Omental fat pad (tissue), 4 donors: ENCODE data around the gene GATA5. TPM values are rescaled to one million over a fixed set of nuclear protein-coding genes. Genes with fewer than 3 reads are reported as not detected.

Experiments used
- ATAC-seq: fragments of 150-250 bp; one replicate; pipeline ENCODE4 v1.9.1; 2016; ENCODE audit warnings: mild to moderate bottlenecking, moderate library complexity; ENCODE audit not compliant: low FRiP score
- DNase-seq: peaks from one replicate; pipeline ENCODE4 v3.0.0-alpha.2; 2019; ENCODE audit warnings: low spot score
- CTCF ChIP-seq, 3 donors: fragments of 450-650 bp; IDR thresholded peaks; one replicate each; pipeline ENCODE4 v1.5.1; 2016 to 2017; ENCODE audit warnings: antibody characterized with exemption in 3 of 3, mild to moderate bottlenecking in 3 of 3, moderate library complexity in 2 of 3
- total RNA-seq, 4 donors: library from RNA; depleted of rRNA; stranded (reverse); fragments of >200 nt; gene quantifications; one replicate each; pipeline ENCODE4 v1.1.0, GENCODE V29; 2016

Gene GATA5
- total RNA-seq, 4 donors from 2014 or later, result 1.3 to 3.7 (median 1.7) TPM

- DNase-seq, result no peak
- TF ChIP-seq CTCF (IDR thresholded peaks at IDR 0.05), result no peak
- no peak for ATAC-seq
These were observed 14.6 kb downstream of the GATA5 start for GRCh38 chr20:62461157-62461556.

GRCh38 chr20:62460678-62461077 lies 15.1 kb downstream of the GATA5 start:
- no peak for DNase-seq

GRCh38 chr20:62459488-62459887 lies 16.3 kb downstream of the GATA5 start:
- ATAC-seq (no peak), DNase-seq (no peak)
- TF ChIP-seq CTCF (IDR thresholded peaks at IDR 0.05), result no peak

More at GRCh38 chr20:62460678-62461077, 15.1 kb downstream of the GATA5 start:
- no peak for TF ChIP-seq CTCF (IDR thresholded peaks at IDR 0.05)
- ATAC-seq, result no peak

- DNase-seq (no peak), ATAC-seq (no peak)
- TF ChIP-seq CTCF (IDR thresholded peaks at IDR 0.05), result no peak
These were observed 17.2 kb downstream of the GATA5 start for GRCh38 chr20:62458275-62459251.

- DNase-seq (no peak), ATAC-seq (no peak)
- TF ChIP-seq CTCF (IDR thresholded peaks at IDR 0.05), result no peak
These were observed 18.0 kb downstream of the GATA5 start for GRCh38 chr20:62457831-62458230.

- no peak for TF ChIP-seq CTCF (IDR thresholded peaks at IDR 0.05)
- DNase-seq, result no peak
- ATAC-seq, result no peak
These were observed 18.7 kb downstream of the GATA5 start for GRCh38 chr20:62457098-62457497.

GRCh38 chr20:62455929-62456328 lies 19.9 kb downstream of the GATA5 start:
- no peak for DNase-seq
- no peak for ATAC-seq
- no peak for TF ChIP-seq CTCF (IDR thresholded peaks at IDR 0.05)
